Measurements from ENCODE around the gene ATP6V0B. TPM values are rescaled to one million over a fixed set of nuclear protein-coding genes. Genes with fewer than 3 reads are reported as not detected.

ATP6V0B gene
- total RNA-seq, 1 donor, result 104 TPM

DNA sequence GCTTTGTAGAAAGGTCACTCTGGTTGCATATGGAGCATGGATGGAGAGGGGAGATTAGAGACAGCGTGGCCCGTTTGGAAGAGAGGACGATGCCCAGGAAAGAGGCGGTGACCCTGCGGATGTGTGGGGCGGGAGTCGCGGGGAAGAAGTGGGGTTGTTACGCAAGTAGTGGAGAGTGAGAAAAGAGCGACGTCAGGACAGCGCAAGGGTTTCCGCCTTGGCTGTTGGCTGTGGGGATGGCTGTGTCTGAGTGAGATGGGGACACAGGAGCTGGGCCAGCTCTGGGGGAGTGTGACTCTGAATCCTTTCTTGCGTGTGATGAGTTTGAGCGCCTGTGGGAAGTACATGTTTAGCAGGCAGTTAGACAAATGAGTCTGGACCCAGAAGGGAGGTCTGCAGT, 8.0 kb downstream of the ATP6V0B start:
- no peak for DNase-seq (ENCODE audit: low read depth)
- H3K4me3 ChIP-seq (ENCODE audit: low read depth, low read length), result no peak overlapping the region
- no peak for TF ChIP-seq CTCF (IDR thresholded peaks at IDR 0.05; ENCODE audit: insufficient read depth, low read depth, low read length)

- no peak for DNase-seq (ENCODE audit: low read depth)
- H3K4me3 ChIP-seq (ENCODE audit: low read depth, low read length), result no peak overlapping the region
- no peak for TF ChIP-seq CTCF (IDR thresholded peaks at IDR 0.05; ENCODE audit: insufficient read depth, low read depth, low read length)
Measured at GRCh38 chr1:43983253-43983899, 8.6 kb downstream of the ATP6V0B start.

- no peak overlapping the region for H3K4me3 ChIP-seq (ENCODE audit: low read depth, low read length)
- no peak for DNase-seq (ENCODE audit: low read depth)
- TF ChIP-seq CTCF (IDR thresholded peaks at IDR 0.05; ENCODE audit: insufficient read depth, low read depth, low read length), result no peak
Measured at GRCh38 chr1:43984855-43985254, 10.1 kb downstream of the ATP6V0B start.

DNA sequence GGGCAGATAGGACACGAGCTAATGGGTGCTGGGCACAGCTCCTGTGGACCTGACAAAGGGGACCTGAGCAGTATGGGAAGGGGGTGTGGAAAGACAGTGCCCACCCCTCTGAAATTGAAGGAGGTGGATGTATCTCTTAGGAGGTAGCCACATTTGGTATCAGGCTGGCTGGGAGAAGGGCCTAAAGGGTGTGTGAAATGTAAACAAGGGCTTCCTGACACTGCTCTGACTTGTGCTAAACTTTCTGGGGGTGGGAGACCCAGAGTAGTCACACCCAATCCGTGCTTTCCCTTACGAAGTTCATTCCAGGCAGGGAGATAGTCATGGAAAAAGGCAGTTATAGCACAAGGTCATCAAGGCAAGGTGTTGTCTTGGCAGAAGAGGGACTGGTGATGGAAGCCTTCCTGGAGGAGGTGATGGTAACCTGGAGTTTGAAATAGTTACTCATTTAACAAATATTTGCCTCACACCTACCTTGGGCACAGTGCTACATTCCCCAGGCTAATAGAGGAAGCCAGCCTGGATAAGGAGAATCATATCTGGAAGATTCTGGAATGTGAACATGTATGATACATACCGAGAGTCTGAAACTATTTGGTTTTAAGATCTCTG, 11.3 kb downstream of the ATP6V0B start:
- H3K4me3 ChIP-seq (ENCODE audit: low read depth, low read length), result no peak overlapping the region
- no peak for TF ChIP-seq CTCF (IDR thresholded peaks at IDR 0.05; ENCODE audit: insufficient read depth, low read depth, low read length)
- no peak for DNase-seq (ENCODE audit: low read depth)

DNA sequence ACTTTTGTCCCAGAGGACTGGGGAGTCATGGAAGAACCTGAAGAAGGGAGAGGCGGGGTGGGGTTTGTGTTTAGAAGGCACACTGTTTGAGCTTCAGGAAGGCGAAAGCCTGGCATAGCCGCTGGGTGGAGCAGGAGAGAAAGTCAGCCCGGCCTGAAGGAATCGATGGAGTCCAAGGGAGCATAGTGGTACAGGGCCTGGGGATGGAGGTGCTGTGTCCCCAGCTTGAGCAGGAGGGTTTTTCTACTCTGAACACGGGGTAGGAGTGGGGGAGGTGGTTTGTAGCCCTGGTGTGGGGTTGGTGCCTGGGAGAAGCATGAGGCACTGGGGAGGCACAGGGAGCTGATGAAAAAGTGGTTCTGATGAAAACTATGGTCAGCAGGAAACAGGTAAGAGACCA, 12.0 kb downstream of the ATP6V0B start:
- DNase-seq (ENCODE audit: low read depth), result no peak
- peak; percentile 16 for TF ChIP-seq CTCF (IDR thresholded peaks at IDR 0.05; ENCODE audit: insufficient read depth, low read depth, low read length)

GRCh38 chr1:43987159-43987902, 12.6 kb downstream of the ATP6V0B start:
- no peak overlapping the region for H3K4me3 ChIP-seq (ENCODE audit: low read depth, low read length)
- TF ChIP-seq CTCF (IDR thresholded peaks at IDR 0.05; ENCODE audit: insufficient read depth, low read depth, low read length), result no peak
- peak; percentile 37 for DNase-seq (ENCODE audit: low read depth)

More for the DNA sequence above, 12.0 kb downstream of the ATP6V0B start:
- no peak overlapping the region for H3K4me3 ChIP-seq (ENCODE audit: low read depth, low read length)
